Left ventricle myocardium inferior (tissue), 1 donor: Measurements from ENCODE around the gene DAB2IP. TPM values are rescaled to one million over a fixed set of nuclear protein-coding genes. Genes with fewer than 3 reads are reported as not detected.

Experiments
- DNase-seq: peaks from one replicate; pipeline ENCODE4 v3.0.0-alpha.2; 2020
- H3K27ac ChIP-seq: fragments of 200-600 bp; replicated peaks from 2 replicates; pipeline ENCODE4 v1.8.0; 2021
- H3K27me3 ChIP-seq: fragments of 200-600 bp; 2 replicates; pipeline ENCODE4 v1.8.0; 2021; ENCODE audit warnings: low read depth
- H3K36me3 ChIP-seq: fragments of 200-600 bp; 2 replicates; pipeline ENCODE4 v1.8.0; 2021
- H3K4me1 ChIP-seq: fragments of 200-600 bp; 2 replicates; pipeline ENCODE4 v1.8.0; 2021
- H3K4me3 ChIP-seq: fragments of 200-600 bp; 2 replicates; pipeline ENCODE4 v1.8.0; 2021; ENCODE audit warnings: mild to moderate bottlenecking, moderate library complexity
- H3K9me3 ChIP-seq: fragments of 200-600 bp; replicated peaks from 2 replicates; pipeline ENCODE4 v1.8.0; 2021
- intact Hi-C: fragments of 100-400 bp; cut with micrococcal nuclease; formaldehyde crosslinking; loops from one replicate; pipeline ENCODE4 v1.11.0; 2022
- total RNA-seq: library from RNA; stranded (reverse); fragmentation: NEBNext Ultra II Directional; extraction: Animal tissue kit (Norgen Biotek cat#: 25700); gene quantifications from one replicate; pipeline ENCODE4 v1.2.1, GENCODE V29; 2021
- TF ChIP-seq, protein P1 (sequence below): fragments of 200-600 bp; IDR thresholded peaks from 2 replicates; pipeline ENCODE4 v1.8.0; 2021; ENCODE audit warnings: antibody characterized with exemption, mild to moderate bottlenecking, borderline replicate concordance
- donor health status: DM: no; HTN: yes; CAD: no; lungs with severe emphysema.

The DAB2IP gene
- total RNA-seq, 1 donor from 2014 or later: 50.7 TPM

DNA sequence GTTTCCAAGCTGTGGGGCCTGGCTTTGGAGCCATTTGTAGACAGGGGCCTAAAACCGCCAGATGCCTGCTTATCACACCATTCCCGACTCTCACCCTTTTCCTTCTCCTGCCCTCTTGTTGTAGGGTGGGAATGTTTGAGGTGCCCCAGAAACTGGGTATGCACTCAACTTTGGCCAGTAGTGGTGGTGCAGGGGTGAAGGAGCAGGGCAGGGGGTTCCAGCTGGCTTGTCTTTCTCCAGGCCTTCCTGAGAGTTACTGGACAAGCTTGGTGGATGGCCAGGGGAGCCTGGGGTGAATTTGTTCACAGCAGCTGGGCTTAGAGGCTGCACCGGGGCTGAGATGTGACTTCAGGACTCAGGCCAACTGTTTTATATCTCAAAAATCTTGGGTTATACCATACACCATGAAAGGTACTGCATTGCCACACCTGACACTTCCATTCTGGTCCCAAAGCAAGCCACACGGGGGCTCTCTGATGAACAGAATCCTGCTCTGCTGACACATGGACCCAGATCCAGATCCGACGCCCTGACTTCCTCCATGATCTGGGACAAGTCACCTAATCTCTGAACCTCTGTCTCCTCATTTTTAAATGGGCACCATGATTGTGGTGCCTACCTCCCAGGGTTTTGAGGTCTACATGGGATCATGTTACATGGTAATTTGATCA lies 62.1 kb downstream of the DAB2IP start:
- H3K4me3 ChIP-seq: no peak overlapping the region
- no peaks in the 10 kb centered on the region for H3K27me3 ChIP-seq
- no peaks in the 10 kb centered on the region for H3K9me3 ChIP-seq
- DNase-seq: no peak
- peaks cover 99% of the 10 kb centered on the region for H3K4me1 ChIP-seq
- H3K36me3 ChIP-seq: no peaks in the 10 kb centered on the region
- intact Hi-C loops: no loop called here
- no peak overlapping the region for H3K27ac ChIP-seq
- TF ChIP-seq, protein P1, sequence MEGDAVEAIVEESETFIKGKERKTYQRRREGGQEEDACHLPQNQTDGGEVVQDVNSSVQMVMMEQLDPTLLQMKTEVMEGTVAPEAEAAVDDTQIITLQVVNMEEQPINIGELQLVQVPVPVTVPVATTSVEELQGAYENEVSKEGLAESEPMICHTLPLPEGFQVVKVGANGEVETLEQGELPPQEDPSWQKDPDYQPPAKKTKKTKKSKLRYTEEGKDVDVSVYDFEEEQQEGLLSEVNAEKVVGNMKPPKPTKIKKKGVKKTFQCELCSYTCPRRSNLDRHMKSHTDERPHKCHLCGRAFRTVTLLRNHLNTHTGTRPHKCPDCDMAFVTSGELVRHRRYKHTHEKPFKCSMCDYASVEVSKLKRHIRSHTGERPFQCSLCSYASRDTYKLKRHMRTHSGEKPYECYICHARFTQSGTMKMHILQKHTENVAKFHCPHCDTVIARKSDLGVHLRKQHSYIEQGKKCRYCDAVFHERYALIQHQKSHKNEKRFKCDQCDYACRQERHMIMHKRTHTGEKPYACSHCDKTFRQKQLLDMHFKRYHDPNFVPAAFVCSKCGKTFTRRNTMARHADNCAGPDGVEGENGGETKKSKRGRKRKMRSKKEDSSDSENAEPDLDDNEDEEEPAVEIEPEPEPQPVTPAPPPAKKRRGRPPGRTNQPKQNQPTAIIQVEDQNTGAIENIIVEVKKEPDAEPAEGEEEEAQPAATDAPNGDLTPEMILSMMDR: no peak

DNA sequence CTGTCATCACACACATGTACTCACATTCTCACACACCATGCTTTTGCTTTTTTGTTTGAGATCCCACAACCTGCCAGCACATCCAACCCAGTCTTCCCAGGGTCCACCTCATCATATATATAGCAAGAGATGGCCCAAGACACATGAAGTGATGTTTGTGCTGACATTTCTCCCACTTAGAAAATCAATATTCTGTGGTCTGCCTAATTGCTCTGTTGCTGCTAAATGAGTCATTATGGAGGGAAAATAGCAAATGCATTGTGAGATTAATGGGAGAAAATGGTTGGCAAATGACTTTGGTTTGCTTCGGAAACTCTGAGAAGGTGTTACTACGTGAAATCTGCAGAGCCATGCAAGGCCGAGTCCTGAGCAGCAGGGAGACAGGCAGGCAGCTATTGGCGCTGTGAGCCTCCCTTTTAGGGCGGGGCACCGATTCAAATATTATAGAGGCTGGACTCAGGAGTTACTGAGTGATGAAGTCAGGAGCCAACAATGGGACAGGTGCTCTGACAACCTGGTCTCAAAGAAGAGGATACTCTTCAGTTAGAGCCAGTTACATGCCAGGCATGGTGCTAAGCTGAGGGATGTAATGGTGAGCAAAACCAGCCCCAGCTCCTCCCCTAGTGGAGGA lies 62.8 kb downstream of the DAB2IP start:
- H3K36me3 ChIP-seq: no peaks in the 10 kb centered on the region
- intact Hi-C loops: no loop called here

DNA sequence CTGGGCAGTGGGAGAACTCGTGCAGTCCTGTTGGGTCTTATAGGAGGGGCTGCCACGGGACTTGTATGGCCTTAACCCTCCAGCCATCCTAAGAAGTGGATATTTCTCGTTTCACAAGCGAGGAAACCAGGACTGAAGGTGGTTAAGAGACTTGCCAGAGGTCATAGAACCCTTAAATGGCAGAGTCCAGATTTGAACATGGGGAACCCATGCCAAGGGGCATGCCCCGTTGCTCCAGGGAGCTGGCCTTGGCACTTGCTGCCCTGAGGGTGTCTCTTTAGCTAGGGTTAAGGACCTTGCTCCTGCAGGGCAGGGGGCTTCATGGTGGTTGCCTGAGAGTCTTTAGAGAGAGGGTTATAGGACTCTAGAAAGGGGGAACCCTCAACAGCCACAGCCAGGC lies 63.4 kb downstream of the DAB2IP start:
- H3K27me3 ChIP-seq: no peaks in the 10 kb centered on the region
- TF ChIP-seq, protein P1: no peak
- no peaks in the 10 kb centered on the region for H3K36me3 ChIP-seq
- no peak overlapping the region for H3K27ac ChIP-seq
- H3K4me3 ChIP-seq: no peak overlapping the region
- DNase-seq: no peak
- no peaks in the 10 kb centered on the region for H3K9me3 ChIP-seq
- intact Hi-C loops: no loop called here
- peaks cover 100% of the 10 kb centered on the region for H3K4me1 ChIP-seq

More for the DNA sequence above, 62.8 kb downstream of the DAB2IP start:
- TF ChIP-seq, protein P1: no peak
- no peaks in the 10 kb centered on the region for H3K27me3 ChIP-seq
- no peak overlapping the region for H3K27ac ChIP-seq
- peaks cover 99% of the 10 kb centered on the region for H3K4me1 ChIP-seq
- H3K4me3 ChIP-seq: no peak overlapping the region
- H3K9me3 ChIP-seq: no peaks in the 10 kb centered on the region
- DNase-seq: no peak

DNA sequence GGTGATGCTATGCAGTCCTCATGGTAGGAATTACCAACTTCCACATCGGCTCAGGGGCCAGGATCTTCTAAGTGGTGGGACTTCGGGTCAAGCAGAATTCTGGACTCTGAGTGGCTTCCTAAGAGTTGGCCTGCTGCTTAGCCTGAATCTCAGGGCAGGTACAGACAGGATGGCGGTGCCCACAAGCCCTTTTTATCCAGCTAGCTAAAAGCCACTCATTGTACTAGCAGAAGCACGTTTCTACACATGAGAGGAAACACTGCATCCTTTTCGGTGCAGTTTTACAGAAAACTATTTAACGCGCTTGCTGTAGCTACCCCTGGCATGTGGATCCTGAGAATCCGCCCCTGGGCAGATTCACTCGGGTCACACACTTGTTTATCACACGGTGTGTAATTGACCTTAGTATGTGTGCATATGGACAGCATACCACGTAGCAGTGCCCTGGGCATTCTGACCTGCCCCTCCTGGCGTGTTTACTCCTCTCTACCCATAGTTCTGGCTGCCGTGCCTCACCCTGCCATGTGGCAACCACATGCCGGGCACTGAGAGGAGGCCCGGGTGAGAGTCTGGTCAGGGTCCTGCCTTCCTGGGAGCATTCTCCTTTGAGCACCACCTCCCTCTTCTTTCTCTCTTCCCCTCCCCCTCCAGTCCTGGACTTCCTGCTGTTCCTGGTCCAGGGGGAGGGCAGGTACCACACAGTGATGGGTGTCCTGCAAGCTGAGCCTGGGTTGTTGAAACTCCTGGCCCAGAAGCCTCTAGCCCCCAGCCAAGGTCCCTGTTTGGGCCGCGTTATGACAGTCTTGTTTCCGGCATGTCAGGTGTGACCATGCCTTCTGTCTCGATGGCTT lies 65.9 kb downstream of the DAB2IP start:
- H3K4me1 ChIP-seq: peaks cover 100% of the 10 kb centered on the region

DNA sequence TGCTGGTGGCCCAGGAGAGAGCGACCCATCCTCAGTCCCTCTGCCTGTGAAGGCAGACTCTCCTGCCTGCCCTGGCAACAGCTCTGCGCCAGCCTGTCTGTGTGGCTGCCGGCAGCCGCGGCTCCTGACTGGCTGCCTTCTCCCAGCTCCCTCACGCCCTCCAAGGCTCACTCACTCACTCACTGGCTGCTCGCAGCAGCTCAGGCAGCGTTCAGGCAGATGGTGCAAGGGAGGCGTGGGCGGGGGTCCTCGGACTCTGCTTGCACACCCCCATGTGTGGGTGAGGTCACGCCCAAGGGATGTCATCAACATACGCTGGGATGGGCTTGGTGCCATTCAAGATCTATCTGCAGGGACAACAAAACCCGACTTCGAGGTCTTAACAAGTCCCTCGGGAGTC lies 66.7 kb downstream of the DAB2IP start:
- intact Hi-C loops: no loop called here
- H3K27ac ChIP-seq: peak overlapping the region; percentile 1

More for the DNA sequence above, 65.9 kb downstream of the DAB2IP start:
- Histone ChIP-seq H3K9me3 (no peaks in the 10 kb centered on the region), H3K4me3 (no peak overlapping the region), H3K27ac (peak overlapping the region; percentile 1), H3K36me3 (no peaks in the 10 kb centered on the region), H3K27me3 (no peaks in the 10 kb centered on the region)
- intact Hi-C loops: no loop called here
- TF ChIP-seq, protein P1: no peak
- DNase-seq: no peak

More for the DNA sequence above, 66.7 kb downstream of the DAB2IP start:
- DNase-seq: peak; percentile 58
- Histone ChIP-seq H3K27me3 (no peaks in the 10 kb centered on the region), H3K4me1 (peaks cover 100% of the 10 kb centered on the region), H3K9me3 (no peaks in the 10 kb centered on the region), H3K36me3 (no peaks in the 10 kb centered on the region), H3K4me3 (no peak overlapping the region)
- TF ChIP-seq, protein P1: no peak
